NK-92 (cell line): ENCODE measurements around the gene PTMA.

ENCODE experiments used
- DNase-seq: peaks from one replicate; lab custom pipeline; 2025; ENCODE audit not compliant: unreplicated experiment; lab: John Stamatoyannopoulos, UW

PTMA gene

GRCh38 chr2:231674587-231675338 lies 33.6 kb upstream of the PTMA start:
- no peak for DNase-seq

DNA sequence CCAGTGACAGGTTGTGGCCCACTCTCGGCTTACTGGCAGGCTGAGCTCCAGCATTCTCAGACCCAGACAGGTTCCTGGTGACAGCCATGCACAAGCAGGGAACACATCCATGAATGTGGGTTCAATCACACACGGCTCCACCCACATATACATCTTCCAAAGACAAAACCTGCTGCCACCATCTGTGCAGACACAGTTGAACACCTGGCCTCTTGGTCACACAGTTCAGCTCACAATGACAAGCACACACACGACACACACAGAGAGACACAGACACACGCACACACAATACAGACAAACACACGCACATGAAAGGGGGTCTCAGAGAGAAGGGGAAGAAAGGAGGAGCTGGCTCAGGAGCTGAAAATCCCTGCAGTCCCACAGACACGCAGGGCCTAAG lies 32.1 kb upstream of the PTMA start:
- DNase-seq = no peak

DNA sequence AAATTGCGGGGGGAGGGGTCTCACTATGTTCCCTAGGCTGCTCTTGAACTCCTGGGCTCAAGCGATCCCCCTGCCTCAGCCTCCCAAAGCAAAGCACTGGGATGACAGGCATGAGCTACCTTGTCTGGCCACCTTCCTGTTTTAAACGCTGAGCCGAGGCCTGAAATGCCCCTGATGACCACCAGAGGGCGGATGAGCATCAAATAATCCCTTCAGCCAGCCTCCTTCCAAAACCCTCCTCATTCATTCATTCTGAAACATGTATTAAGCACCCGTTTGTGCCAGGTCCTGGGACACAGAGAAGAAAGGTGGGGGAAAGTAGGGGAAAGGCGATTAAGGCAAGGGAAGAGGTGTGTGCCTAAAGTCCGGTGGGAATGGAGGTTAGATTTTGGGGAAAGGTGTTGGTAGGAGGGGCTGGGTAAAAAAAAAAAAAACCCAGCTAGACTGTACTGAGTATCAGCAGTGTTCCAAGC lies 30.7 kb upstream of the PTMA start:
- peak; percentile 15 for DNase-seq

- no peak for DNase-seq
Observed at GRCh38 chr2:231679908-231680284, 28.4 kb upstream of the PTMA start.

DNA sequence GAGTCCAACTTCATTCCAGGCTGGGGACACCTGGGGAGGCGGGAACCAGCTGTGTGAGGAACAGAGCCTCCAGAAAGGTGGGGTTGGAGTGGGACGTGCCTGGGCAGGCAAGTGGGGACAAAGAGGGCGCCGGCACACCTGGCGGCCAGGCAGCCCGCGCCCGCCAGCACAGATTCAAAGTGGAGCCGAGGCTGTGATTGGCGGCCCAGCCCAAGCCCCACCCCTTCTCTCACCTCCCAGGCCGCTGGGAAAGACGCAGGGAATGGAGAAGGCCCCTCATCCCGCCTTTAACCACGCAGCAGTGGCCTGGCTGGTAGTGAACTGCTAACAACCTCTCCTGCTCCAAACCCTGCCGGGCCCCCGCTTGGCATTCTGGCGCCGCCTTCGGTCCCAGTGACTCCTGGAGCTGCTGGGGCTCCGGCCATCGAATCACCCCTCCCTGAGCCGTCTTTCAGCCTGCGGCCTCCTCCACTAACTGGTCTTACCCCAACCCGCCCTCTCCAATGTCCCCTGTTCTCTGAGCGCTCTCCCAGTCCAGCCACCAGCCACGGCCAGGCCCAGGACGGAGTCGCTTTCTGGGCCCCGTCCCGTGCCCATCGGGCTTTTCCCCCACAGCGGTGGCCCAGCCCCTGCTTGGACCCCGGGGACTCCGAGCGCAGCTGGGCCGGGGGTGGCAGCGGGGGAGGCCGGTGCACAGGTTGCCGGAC lies 27.9 kb upstream of the PTMA start:
- no peak for DNase-seq

GRCh38 chr2:231680992-231681852 lies 27.1 kb upstream of the PTMA start:
- DNase-seq = no peak

- no peak for DNase-seq
Observed at GRCh38 chr2:231682603-231683291, 25.6 kb upstream of the PTMA start.

DNA sequence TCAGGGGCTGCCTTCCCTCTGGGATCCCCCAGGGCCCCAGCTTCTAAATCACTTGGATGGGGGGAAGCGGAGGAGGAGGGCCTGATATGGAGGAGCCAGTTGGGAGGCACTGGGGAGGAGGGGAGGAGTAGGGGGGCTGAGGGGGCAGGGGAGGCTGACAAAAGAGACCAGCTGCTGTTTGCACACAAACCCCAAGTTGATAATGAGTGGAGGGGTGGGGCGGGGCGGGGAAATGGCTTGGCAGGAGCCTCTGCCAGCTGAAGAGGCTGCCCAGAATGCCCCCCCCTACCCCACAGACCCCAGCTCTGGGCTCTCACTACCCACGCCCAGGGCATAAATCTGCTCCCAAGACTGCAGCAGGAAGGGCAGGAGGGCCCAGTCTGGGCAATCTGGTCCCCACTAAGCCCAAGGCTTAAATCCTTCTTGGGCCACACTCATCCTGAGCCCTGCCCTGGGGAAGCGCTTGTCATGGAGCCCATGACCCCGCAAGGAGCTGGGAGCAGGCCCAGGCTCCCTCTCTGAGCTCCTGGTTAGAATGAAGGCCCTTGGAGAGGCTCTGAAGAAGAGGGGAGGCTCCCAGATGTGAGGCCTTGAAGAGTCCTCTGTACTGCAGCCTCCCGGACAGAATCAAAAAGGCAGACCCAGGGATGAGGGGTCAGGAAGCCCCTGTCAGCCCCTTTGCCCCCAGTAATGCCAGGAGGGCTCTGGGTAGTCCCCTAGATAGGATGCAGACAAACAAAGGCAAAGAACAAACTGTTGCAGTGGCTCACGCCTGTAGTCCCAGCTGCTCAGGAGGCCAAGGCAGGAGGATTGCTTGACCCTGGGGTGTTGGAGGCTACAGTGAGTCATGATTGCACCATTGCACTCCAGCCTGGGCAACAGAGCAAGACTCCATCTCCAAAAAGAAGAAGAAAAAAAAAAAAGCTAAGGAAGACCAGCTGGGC lies 24.8 kb upstream of the PTMA start:
- no peak for DNase-seq

DNA sequence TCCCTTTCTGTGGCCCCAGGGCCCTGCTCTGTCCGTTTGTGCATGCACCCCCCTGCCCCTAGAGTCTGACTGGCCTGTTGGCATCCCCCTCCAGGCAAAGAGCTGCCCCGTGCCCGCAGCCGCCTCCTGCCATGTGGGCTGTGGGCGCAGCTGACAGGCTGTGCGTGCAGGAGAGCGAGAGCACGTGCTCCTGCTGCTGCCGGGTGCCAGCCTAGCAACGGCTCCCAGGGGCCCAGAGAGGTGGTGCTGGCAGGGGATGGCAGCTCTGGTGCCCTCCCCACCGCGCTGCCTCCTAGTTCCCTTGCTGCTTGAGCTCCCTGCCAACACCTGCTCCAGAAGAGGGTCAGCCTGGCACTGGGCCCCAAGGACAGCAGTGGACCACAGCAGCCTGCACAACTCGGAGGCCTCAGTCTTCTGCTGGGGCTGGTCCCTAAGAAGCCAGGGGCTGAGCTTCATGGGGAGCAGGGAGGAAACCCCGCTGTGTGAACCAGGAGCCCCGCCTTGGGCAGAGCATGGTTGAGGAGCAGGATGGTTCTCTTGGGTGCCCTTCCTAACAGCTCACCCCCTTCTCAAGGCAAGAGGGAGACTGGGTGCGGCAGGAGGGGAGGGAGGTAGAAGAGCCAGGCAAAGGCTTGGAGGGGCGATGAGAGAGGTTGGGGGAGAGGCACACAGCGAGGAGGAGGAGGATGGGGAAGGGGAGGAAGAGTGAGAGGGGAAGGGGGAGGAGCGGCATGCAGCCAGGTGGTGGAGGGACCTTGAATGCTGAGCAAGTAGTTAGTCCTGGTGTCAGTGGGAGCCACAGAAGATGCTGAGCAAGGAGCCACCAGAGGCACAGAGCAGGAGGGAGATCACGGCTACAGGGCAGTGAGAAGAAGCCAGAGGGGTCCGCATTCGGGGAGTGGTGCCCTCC lies 23.8 kb upstream of the PTMA start:
- no peak for DNase-seq

GRCh38 chr2:231685349-231686191 lies 22.8 kb upstream of the PTMA start:
- no peak for DNase-seq

GRCh38 chr2:231686192-231687100 lies 21.9 kb upstream of the PTMA start:
- DNase-seq = no peak

DNA sequence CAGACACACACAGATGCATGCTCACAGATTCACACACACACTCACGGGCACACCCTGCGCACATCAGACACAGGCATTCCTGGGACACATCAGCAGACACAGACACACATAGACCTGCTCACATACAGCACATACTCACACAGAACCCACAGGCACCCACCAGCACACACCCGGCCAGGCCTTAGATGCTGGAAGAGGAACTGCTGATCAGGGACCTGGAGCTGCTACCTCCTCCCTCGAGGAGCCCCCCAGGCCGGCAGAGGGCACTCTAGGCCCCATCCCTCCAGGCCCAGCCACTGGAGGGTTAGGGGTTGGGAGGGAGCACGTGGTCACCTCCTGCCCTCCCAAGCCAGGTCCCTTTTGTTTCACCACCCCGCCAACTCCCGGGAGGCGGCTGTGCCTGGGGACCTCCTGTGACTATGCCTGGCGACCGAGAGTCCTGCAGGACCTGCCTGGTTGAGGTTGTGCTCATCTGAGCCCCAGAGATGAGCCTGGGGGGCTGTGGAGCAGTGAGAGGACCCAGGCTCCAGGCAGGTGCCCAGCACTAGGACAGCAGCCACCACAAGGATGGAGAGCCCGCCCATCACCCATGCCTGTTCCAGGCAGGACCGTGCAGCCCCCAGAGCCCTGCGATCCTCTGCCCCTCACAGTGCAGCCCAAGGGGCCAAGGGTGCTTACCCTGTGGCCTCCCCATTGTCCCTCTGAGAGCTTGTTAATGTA lies 21.0 kb upstream of the PTMA start:
- DNase-seq = no peak

DNA sequence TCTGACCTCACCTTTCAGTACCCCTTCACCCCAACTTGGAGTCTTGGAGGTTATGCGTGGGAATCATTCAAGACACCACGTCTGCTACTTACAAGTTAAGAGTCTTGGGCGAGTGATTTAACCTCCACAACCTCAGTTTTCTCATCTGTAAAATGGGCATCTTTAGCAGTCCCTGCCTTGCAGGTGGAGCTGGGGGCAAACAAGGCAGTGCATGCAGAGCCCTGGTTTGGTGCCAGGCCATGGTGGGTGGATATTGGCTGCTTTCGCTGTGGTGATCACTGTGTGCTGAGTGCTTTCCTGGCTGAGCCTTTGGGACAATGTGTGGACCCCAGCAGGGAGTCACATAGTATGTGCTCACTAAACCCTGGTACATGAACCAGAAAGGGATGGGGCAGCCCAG lies 20.4 kb upstream of the PTMA start:
- DNase-seq = no peak

- DNase-seq = no peak
Observed at GRCh38 chr2:231688719-231689118, 19.6 kb upstream of the PTMA start.

DNA sequence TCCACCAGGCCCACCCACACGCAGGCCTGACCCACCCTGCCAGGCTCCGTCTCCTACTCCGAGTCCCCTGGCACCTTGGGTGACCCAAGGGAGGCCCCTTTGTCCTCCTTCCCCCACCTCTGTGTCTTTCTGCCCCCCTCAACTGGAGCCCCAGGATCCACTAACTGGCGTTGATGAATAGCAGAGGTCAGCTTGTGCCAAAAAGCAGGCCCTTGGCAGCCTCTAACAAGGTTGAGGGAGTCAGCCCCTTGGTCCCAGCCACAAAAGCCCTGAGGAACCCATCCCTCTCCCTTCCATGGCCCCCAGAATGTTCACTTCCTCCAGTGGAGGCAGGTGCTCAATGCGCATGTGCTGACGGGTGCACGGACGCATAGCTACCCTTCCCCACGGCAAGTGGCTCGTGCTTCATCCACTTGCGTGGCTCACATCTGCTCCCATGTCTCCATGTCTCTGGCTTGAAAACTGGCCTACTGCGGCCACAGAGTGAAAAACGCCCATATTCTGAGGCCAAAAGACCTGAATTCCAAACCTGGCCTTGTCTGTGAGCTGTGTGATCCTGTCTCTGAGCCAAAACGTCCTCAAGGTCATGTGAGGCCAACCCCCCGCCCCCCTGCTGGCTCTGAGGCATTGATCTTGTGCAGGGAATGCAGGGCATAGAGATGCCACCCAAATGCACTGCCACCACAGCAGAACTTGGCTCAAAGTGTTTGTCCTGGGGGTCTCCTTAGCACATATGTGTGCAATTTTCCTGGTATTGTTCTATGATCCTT lies 19.0 kb upstream of the PTMA start:
- DNase-seq = no peak
